PC-9 (cell line): Measurements from ENCODE around the gene ATP8B3. TPM values are rescaled to one million over a fixed set of nuclear protein-coding genes. Genes with fewer than 3 reads are reported as not detected.
A peak's percentile ranks its signal among the peaks of the same experiment; 100 is the strongest.

ENCODE experiments used
- BruUV-seq: library from RNA; stranded (reverse); fragments of 400-500 nt; replicated peaks from 2 replicates; lab custom pipeline; 2021; lab: Mats Ljungman, UMichigan
- CTCF ChIA-PET: fragments of 300-600 bp; sonication (Branson Sonifier 250); formaldehyde crosslinking; loops from one replicate; lab custom pipeline; 2022; ENCODE audit warnings: antibody characterized with exemption; lab: Charles Lee
- POLR2A ChIA-PET: fragments of 300-600 bp; sonication (Branson Sonifier 250); formaldehyde crosslinking; loops from one replicate; lab custom pipeline; 2022; ENCODE audit warnings: antibody characterized with exemption; ENCODE audit not compliant: unreplicated experiment; lab: Charles Lee
- DNase-seq, 2 experiments: peaks; one replicate each; pipeline versions ENCODE4 v3.0.0 to v3.0.0-alpha.2; 2015 to 2022; ENCODE audit warnings: mixed read lengths in 1 of 2
- H2AFZ ChIP-seq: fragments of 200-600 bp; sonication (generic); 2 replicates; pipeline ENCODE4 v1.8.1; 2017; ENCODE audit warnings: antibody characterized with exemption
- H3F3A ChIP-seq: fragments of 200-600 bp; sonication (generic); 2 replicates; pipeline ENCODE4 v1.8.1; 2017; ENCODE audit warnings: antibody characterized with exemption, mild to moderate bottlenecking, low read depth; ENCODE audit not compliant: insufficient read depth
- H3K27ac ChIP-seq: fragments of 200-600 bp; sonication (generic); 2 replicates; pipeline ENCODE4 v1.6.1; 2016; ENCODE audit warnings: mixed run types
- H3K27me3 ChIP-seq: fragments of 200-600 bp; sonication (generic); 2 replicates; pipeline ENCODE4 v1.6.1; 2016; ENCODE audit warnings: low read depth, mixed run types; ENCODE audit not compliant: insufficient read depth
- H3K36me3 ChIP-seq: fragments of 200-600 bp; sonication (generic); 2 replicates; pipeline ENCODE4 v1.6.1; 2016; ENCODE audit warnings: low read depth, mixed run types
- H3K4me1 ChIP-seq: fragments of 200-600 bp; sonication (generic); replicated peaks from 2 replicates; pipeline ENCODE4 v1.6.1; 2016; ENCODE audit warnings: mixed run types; ENCODE audit not compliant: insufficient read depth
- H3K4me2 ChIP-seq: fragments of 200-600 bp; sonication (generic); 2 replicates; pipeline ENCODE4 v1.6.1; 2017; ENCODE audit warnings: mixed run types
- H3K4me3 ChIP-seq: fragments of 200-600 bp; sonication (generic); 2 replicates; pipeline ENCODE4 v1.6.1; 2016; ENCODE audit warnings: mixed run types
- H3K79me2 ChIP-seq: fragments of 200-600 bp; sonication (generic); 2 replicates; pipeline ENCODE4 v1.6.1; 2017; ENCODE audit warnings: low read depth, mixed run types
- H3K9me2 ChIP-seq: fragments of 200-600 bp; sonication (generic); 2 replicates; pipeline ENCODE4 v1.8.1; 2017; ENCODE audit warnings: mild to moderate bottlenecking; ENCODE audit not compliant: insufficient read depth
- H3K9me3 ChIP-seq: fragments of 200-600 bp; sonication (generic); 2 replicates; pipeline ENCODE4 v1.8.1; 2016; ENCODE audit warnings: low read depth; ENCODE audit not compliant: insufficient read depth
- H4K20me1 ChIP-seq: fragments of 200-600 bp; sonication (generic); 2 replicates; pipeline ENCODE4 v1.8.1; 2017; ENCODE audit not compliant: insufficient read depth
- CTCF ChIP-seq: fragments of 200-600 bp; sonication (generic); conservative IDR thresholded peaks from 2 replicates; pipeline ENCODE4 v1.6.1; 2017; ENCODE audit warnings: mixed run types, antibody characterized with exemption, mild to moderate bottlenecking, moderate library complexity
- EZH2 ChIP-seq: fragments of 200-600 bp; sonication (generic); IDR thresholded peaks from 2 replicates; pipeline ENCODE4 v1.8.0; 2017; ENCODE audit warnings: antibody characterized with exemption, low read depth
- intact Hi-C: fragments of 100-400 bp; cut with micrococcal nuclease; formaldehyde crosslinking; loops from one replicate; pipeline ENCODE4 v1.10.0; 2022; ENCODE audit not compliant: unreplicated experiment
- total RNA-seq: library from RNA; stranded (reverse); gene quantifications from 2 replicates; pipeline ENCODE4 v1.2.3, GENCODE V29; 2021

Gene ATP8B3
- total RNA-seq, 1 experiment from 2014 or later: 8.3 TPM

GRCh38 chr19:1839658-1840540 lies 27.8 kb upstream of the ATP8B3 start:
- Histone ChIP-seq H3K36me3 (no peaks in the 10 kb centered on the region), H4K20me1 (peaks cover 63% of the 10 kb centered on the region), H3F3A (no peaks in the 10 kb centered on the region), H3K4me2 (no peak overlapping the region), H3K4me3 (no peak overlapping the region), H3K9me3 (no peaks in the 10 kb centered on the region), H2AFZ (no peak overlapping the region), H3K79me2 (peaks cover 24% of the 10 kb centered on the region), H3K27ac (no peak overlapping the region), H3K4me1 (no peaks in the 10 kb centered on the region), H3K27me3 (no peaks in the 10 kb centered on the region), H3K9me2 (no peaks in the 10 kb centered on the region)
- intact Hi-C loops: no loop called here
- no TSS peak for BruUV-seq
- no peak for TF ChIP-seq CTCF
- ChIA-PET POLR2A (no interaction called here), CTCF (no interaction called here)
- DNase-seq: no peak

- Histone ChIP-seq H3K4me3 (no peak overlapping the region), H3K4me1 (no peaks in the 10 kb centered on the region), H3K9me3 (no peaks in the 10 kb centered on the region), H3K36me3 (no peaks in the 10 kb centered on the region), H3K27me3 (no peaks in the 10 kb centered on the region), H3K4me2 (no peak overlapping the region), H4K20me1 (peaks cover 46% of the 10 kb centered on the region), H3K9me2 (no peaks in the 10 kb centered on the region), H2AFZ (no peak overlapping the region), H3F3A (no peaks in the 10 kb centered on the region), H3K79me2 (peaks cover 11% of the 10 kb centered on the region), H3K27ac (no peak overlapping the region)
- ChIA-PET CTCF (interaction anchor here (1.5 kb wide), 1 partner anchor 12 kb away, joined by 4 read pairs; no protein-coding TSS in a partner anchor), POLR2A (no interaction called here)
- TF ChIP-seq CTCF: peak; percentile 85
- TF ChIP-seq EZH2: no peak
- peak in 1 of 2 experiments; percentile 24 for DNase-seq
- BruUV-seq: no TSS peak
- intact Hi-C loops: no loop called here
Observed at GRCh38 chr19:1837625-1838105, 25.6 kb upstream of the ATP8B3 start.

GRCh38 chr19:1837222-1837565 lies 25.1 kb upstream of the ATP8B3 start:
- POLR2A ChIA-PET: no interaction called here

More at GRCh38 chr19:1837222-1837565, 25.1 kb upstream of the ATP8B3 start:
- no TSS peak for BruUV-seq
- Histone ChIP-seq H3K9me3 (no peaks in the 10 kb centered on the region), H4K20me1 (peaks cover 41% of the 10 kb centered on the region), H3F3A (no peaks in the 10 kb centered on the region), H3K27ac (no peak overlapping the region), H3K4me3 (no peak overlapping the region), H3K9me2 (no peaks in the 10 kb centered on the region), H2AFZ (no peak overlapping the region), H3K4me2 (no peak overlapping the region), H3K27me3 (no peaks in the 10 kb centered on the region), H3K36me3 (no peaks in the 10 kb centered on the region), H3K79me2 (peaks cover 7% of the 10 kb centered on the region), H3K4me1 (no peaks in the 10 kb centered on the region)
- intact Hi-C loops: no loop called here
- no peak for DNase-seq
- CTCF ChIA-PET: no interaction called here
- TF ChIP-seq CTCF (no peak), EZH2 (no peak)
